Measurements from ENCODE around the gene CALY.

The CALY gene

GRCh38 chr10:133366751-133367150, 30.1 kb upstream of the CALY start:
- in situ Hi-C loops (cut with HindIII; ENCODE audit: low sequenced_read_pairs): no loop called here

- in situ Hi-C loops (cut with HindIII; ENCODE audit: low sequenced_read_pairs): no loop called here
These were observed 29.4 kb upstream of the CALY start for GRCh38 chr10:133366130-133366478.

- in situ Hi-C loops (cut with HindIII; ENCODE audit: low sequenced_read_pairs): no loop called here
These were observed 28.9 kb upstream of the CALY start for GRCh38 chr10:133365461-133366129.

- in situ Hi-C loops (cut with HindIII; ENCODE audit: low sequenced_read_pairs): no loop called here
These were observed 28.1 kb upstream of the CALY start for GRCh38 chr10:133364645-133365431.

GRCh38 chr10:133362846-133363245, 26.1 kb upstream of the CALY start:
- in situ Hi-C loops (cut with HindIII; ENCODE audit: low sequenced_read_pairs): no loop called here

- in situ Hi-C loops (cut with HindIII; ENCODE audit: low sequenced_read_pairs): no loop called here
These were observed 25.2 kb upstream of the CALY start for GRCh38 chr10:133361773-133362441.

GRCh38 chr10:133361227-133361626, 24.5 kb upstream of the CALY start:
- in situ Hi-C loops (cut with HindIII; ENCODE audit: low sequenced_read_pairs): no loop called here

GRCh38 chr10:133359972-133360610, 23.4 kb upstream of the CALY start:
- in situ Hi-C loops (cut with HindIII; ENCODE audit: low sequenced_read_pairs): no loop called here

- in situ Hi-C loops (cut with HindIII; ENCODE audit: low sequenced_read_pairs): no loop called here
These were observed 22.9 kb upstream of the CALY start for GRCh38 chr10:133359554-133359971.

GRCh38 chr10:133358925-133359310, 22.2 kb upstream of the CALY start:
- in situ Hi-C loops (cut with HindIII; ENCODE audit: low sequenced_read_pairs): no loop called here

GRCh38 chr10:133358162-133358924, 21.6 kb upstream of the CALY start:
- in situ Hi-C loops (cut with HindIII; ENCODE audit: low sequenced_read_pairs): no loop called here

- in situ Hi-C loops (cut with HindIII; ENCODE audit: low sequenced_read_pairs): no loop called here
These were observed 20.8 kb upstream of the CALY start, which contains the start of gene FUOM for GRCh38 chr10:133357285-133358161. TSS of gene FUOM (minus strand) at chr10:133358019. CDS start at chr10:133358007, 12 bp downstream.

- in situ Hi-C loops (cut with HindIII; ENCODE audit: low sequenced_read_pairs): no loop called here
These were observed 20.0 kb upstream of the CALY start for GRCh38 chr10:133356549-133357284.

- in situ Hi-C loops (cut with HindIII; ENCODE audit: low sequenced_read_pairs): no loop called here
These were observed 19.3 kb upstream of the CALY start for GRCh38 chr10:133355991-133356390.

GRCh38 chr10:133355266-133355665, 18.6 kb upstream of the CALY start:
- in situ Hi-C loops (cut with HindIII; ENCODE audit: low sequenced_read_pairs): no loop called here

- in situ Hi-C loops (cut with HindIII; ENCODE audit: low sequenced_read_pairs): no loop called here
These were observed 18.1 kb upstream of the CALY start for GRCh38 chr10:133354672-133355240.

GRCh38 chr10:133353988-133354605, 17.4 kb upstream of the CALY start:
- in situ Hi-C loops (cut with HindIII; ENCODE audit: low sequenced_read_pairs): no loop called here
